Osteoblast (primary cell): Measurements from ENCODE around the gene CXCL12. TPM values are rescaled to one million over a fixed set of nuclear protein-coding genes. Genes with fewer than 3 reads are reported as not detected.

Source experiments
- DNase-seq: peaks from one replicate; pipeline ENCODE4 v3.0.0; 2011; ENCODE audit warnings: low spot score, mixed read lengths; ENCODE audit not compliant: insufficient read length; ENCODE audit errors: missing footprints
- H2AFZ ChIP-seq: 2 replicates; pipeline ENCODE4 v1.6.0; 2011; ENCODE audit warnings: mild to moderate bottlenecking, low read length
- H3K27ac ChIP-seq: 2 replicates; pipeline ENCODE4 v1.5.1; 2011; ENCODE audit warnings: mild to moderate bottlenecking, low read depth, low read length, moderate library complexity
- H3K27me3 ChIP-seq: 2 replicates; pipeline ENCODE4 v1.6.0; 2012; ENCODE audit warnings: mild to moderate bottlenecking, control low read depth, inconsistent platforms, low read length, moderate library complexity; ENCODE audit not compliant: insufficient read depth
- H3K36me3 ChIP-seq: 2 replicates; pipeline ENCODE4 v1.5.1; 2011; ENCODE audit warnings: mild to moderate bottlenecking, low read length, control low read depth, moderate library complexity; ENCODE audit not compliant: insufficient read depth
- H3K4me1 ChIP-seq: 2 replicates; pipeline ENCODE4 v1.5.1; 2011; ENCODE audit warnings: mild to moderate bottlenecking, low read length, control low read depth, moderate library complexity; ENCODE audit not compliant: insufficient read depth
- H3K4me2 ChIP-seq: 2 replicates; pipeline ENCODE4 v1.6.0; 2011; ENCODE audit warnings: mild to moderate bottlenecking, low read length; ENCODE audit not compliant: insufficient read depth
- H3K4me3 ChIP-seq: fragments of 200-600 bp; sonication (generic); 3 replicates; pipeline ENCODE4 v1.5.1; 2012; ENCODE audit warnings: mild to moderate bottlenecking, low read length, inconsistent platforms; ENCODE audit not compliant: insufficient read depth
- H3K79me2 ChIP-seq: 2 replicates; pipeline ENCODE4 v1.6.0; 2012; ENCODE audit warnings: mild to moderate bottlenecking, low read length, control low read depth, inconsistent platforms; ENCODE audit not compliant: insufficient read depth
- H3K9me3 ChIP-seq: 2 replicates; pipeline ENCODE4 v1.5.1; 2011; ENCODE audit warnings: low read depth, low read length, control low read depth
- H4K20me1 ChIP-seq: 2 replicates; pipeline ENCODE4 v1.6.0; 2012; ENCODE audit warnings: mild to moderate bottlenecking, low read length, control low read depth; ENCODE audit not compliant: insufficient read depth
- total RNA-seq: library from RNA; depleted of rRNA; stranded (reverse); fragments of >200 nt; gene quantifications from 2 replicates; pipeline ENCODE4 v1.2.3, GENCODE V29; 2012
- TF ChIP-seq, protein P1 (sequence below): IDR thresholded peaks from 2 replicates; pipeline ENCODE4 v1.5.1; 2011; ENCODE audit warnings: mild to moderate bottlenecking, low read depth, low read length, moderate library complexity; ENCODE audit errors: extremely low read depth

The CXCL12 gene
- total RNA-seq, 1 donor: 288 TPM

DNA sequence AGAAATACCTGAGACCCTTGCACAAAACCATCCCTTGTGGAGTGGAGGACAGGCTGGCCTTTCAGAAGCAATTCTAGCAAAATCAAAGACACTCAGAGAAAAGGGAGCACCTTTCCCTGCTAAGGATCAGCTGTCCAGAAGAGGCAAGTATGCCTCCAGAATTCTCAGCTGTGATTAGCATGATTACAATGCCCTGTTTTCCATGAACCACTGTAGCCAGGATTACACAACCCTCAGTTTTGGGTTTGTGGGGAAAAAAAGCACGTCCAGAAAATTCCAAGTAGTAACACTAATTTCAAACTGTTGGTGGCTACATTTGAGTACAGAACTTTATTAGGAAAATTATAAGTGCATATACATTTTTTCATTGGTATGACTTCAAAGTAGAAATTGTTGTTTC is 15.0 kb downstream of the CXCL12 start:
- Histone ChIP-seq H2AFZ (no peak overlapping the region), H3K27me3 (no peaks in the 10 kb centered on the region), H3K4me3 (no peak overlapping the region), H4K20me1 (peaks cover 39% of the 10 kb centered on the region), H3K4me1 (peaks cover 12% of the 10 kb centered on the region), H3K79me2 (no peaks in the 10 kb centered on the region), H3K9me3 (no peaks in the 10 kb centered on the region), H3K27ac (peak overlapping the region; percentile 28), H3K4me2 (no peak overlapping the region), H3K36me3 (peaks cover 45% of the 10 kb centered on the region)
- TF ChIP-seq, protein P1, sequence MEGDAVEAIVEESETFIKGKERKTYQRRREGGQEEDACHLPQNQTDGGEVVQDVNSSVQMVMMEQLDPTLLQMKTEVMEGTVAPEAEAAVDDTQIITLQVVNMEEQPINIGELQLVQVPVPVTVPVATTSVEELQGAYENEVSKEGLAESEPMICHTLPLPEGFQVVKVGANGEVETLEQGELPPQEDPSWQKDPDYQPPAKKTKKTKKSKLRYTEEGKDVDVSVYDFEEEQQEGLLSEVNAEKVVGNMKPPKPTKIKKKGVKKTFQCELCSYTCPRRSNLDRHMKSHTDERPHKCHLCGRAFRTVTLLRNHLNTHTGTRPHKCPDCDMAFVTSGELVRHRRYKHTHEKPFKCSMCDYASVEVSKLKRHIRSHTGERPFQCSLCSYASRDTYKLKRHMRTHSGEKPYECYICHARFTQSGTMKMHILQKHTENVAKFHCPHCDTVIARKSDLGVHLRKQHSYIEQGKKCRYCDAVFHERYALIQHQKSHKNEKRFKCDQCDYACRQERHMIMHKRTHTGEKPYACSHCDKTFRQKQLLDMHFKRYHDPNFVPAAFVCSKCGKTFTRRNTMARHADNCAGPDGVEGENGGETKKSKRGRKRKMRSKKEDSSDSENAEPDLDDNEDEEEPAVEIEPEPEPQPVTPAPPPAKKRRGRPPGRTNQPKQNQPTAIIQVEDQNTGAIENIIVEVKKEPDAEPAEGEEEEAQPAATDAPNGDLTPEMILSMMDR: no peak
- DNase-seq: no peak

DNA sequence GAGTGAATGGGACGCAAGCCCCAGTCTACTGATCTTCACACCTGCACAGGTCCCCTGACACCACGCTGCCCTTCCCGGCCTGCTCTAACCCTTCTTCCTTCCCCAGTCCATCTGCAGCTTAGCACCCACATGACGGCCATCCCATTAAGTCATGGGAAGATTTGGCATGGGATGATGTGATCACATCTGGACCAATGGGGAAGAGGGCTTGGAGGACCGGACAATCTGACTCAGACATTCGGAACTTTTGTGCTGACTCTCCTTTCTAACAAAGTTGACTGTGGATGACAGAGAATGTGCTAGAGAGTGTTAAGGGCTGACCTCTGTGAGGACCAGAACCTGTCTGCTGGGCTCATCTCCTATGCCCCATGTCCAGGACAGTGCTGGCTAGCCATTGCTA is 15.6 kb downstream of the CXCL12 start:
- Histone ChIP-seq H3K79me2 (no peaks in the 10 kb centered on the region), H3K27ac (peak overlapping the region; percentile 27), H3K4me3 (no peak overlapping the region), H3K9me3 (no peaks in the 10 kb centered on the region), H3K4me1 (peaks cover 12% of the 10 kb centered on the region), H2AFZ (no peak overlapping the region), H3K27me3 (no peaks in the 10 kb centered on the region), H4K20me1 (peaks cover 34% of the 10 kb centered on the region), H3K36me3 (peaks cover 39% of the 10 kb centered on the region), H3K4me2 (no peak overlapping the region)
- DNase-seq: peak; percentile 91
- TF ChIP-seq, protein P1: no peak

DNA sequence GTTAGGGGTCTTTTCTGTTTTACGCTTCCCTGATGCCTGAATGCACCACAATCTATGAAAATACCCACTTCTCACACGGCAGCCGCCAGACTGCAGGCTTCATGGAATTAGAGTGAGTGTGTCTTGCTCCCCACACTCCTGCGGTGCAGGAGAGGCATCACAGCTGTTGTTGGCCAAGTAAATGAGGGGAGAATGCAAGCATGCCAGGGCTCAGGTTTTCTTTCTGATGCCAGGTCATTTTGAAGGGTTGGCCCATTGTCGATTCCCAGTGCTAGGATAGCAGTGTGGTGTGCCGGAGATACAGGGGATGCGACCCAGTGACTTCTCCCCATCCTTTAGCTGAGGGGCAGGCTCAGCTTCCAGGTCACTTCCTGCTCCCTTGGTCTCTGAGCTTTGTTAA is 16.3 kb downstream of the CXCL12 start:
- no peak overlapping the region for H2AFZ ChIP-seq
- H3K27me3 ChIP-seq: no peaks in the 10 kb centered on the region
- no peaks in the 10 kb centered on the region for H3K79me2 ChIP-seq
- TF ChIP-seq, protein P1: no peak
- no peak overlapping the region for H3K4me2 ChIP-seq
- H3K27ac ChIP-seq: peak overlapping the region; percentile 5
- H3K4me3 ChIP-seq: no peak overlapping the region
- peak; percentile 34 for DNase-seq
- H3K9me3 ChIP-seq: no peaks in the 10 kb centered on the region
- peaks cover 27% of the 10 kb centered on the region for H4K20me1 ChIP-seq
- peaks cover 32% of the 10 kb centered on the region for H3K36me3 ChIP-seq
- H3K4me1 ChIP-seq: peaks cover 12% of the 10 kb centered on the region

DNA sequence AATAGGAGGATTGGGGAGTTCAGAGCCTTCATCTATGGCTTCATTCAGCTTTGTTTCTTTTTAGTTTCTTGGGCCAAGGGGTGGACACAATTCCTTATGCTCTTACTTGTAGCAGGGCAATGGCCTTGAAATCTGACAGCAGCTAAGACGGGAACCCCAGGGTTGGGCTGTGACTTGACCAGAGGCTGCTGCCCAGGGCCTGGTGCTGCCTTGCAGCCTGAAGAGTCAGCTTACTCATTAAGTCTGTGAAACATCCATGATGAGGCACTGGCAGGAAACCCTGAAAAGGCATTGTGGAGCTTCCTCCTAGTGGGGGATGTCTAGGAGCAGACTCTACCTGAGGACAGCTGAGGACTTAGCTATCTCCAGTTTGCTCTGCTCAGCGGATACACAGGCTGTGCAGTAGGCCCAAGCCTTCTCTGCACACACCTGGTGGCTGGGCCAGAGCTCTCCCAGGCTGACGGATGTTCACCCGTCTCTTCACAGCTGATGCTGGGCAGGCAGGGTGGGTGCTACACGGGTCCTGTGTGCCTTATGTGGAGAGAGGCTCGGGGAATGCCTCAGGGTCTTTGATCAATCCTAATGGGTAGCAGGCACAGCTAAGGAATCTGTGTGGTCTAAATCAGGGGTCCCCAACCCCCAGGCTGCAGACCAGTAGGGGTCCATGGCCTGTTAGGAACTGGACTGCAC is 17.8 kb downstream of the CXCL12 start:
- no peak overlapping the region for H3K4me3 ChIP-seq
- TF ChIP-seq, protein P1: no peak
- no peak overlapping the region for H2AFZ ChIP-seq
- H3K27ac ChIP-seq: no peak overlapping the region
- H3K27me3 ChIP-seq: no peaks in the 10 kb centered on the region
- H3K79me2 ChIP-seq: no peaks in the 10 kb centered on the region
- H3K4me1 ChIP-seq: peaks cover 12% of the 10 kb centered on the region
- no peaks in the 10 kb centered on the region for H3K9me3 ChIP-seq
- H4K20me1 ChIP-seq: peaks cover 18% of the 10 kb centered on the region
- DNase-seq: peak; percentile 79
- no peak overlapping the region for H3K4me2 ChIP-seq
- H3K36me3 ChIP-seq: peaks cover 17% of the 10 kb centered on the region
